ENCODE measurements around the gene PDGFB.
A peak's percentile ranks its signal among the peaks of the same experiment; 100 is the strongest.

The PDGFB gene

GRCh38 chr22:39276440-39277141 lies 31.8 kb upstream of the PDGFB start:
- no peak for DNase-seq

- DNase-seq = peak in 1 of 2 experiments; percentile 43
Observed at GRCh38 chr22:39275814-39276439, 31.1 kb upstream of the PDGFB start.

GRCh38 chr22:39273950-39274887 lies 29.4 kb upstream of the PDGFB start:
- DNase-seq = no peak

GRCh38 chr22:39270792-39271191 lies 26.0 kb upstream of the PDGFB start:
- DNase-seq = no peak

GRCh38 chr22:39270280-39270679 lies 25.5 kb upstream of the PDGFB start:
- DNase-seq = no peak

- no peak for DNase-seq
Observed at GRCh38 chr22:39269095-39269790, 24.5 kb upstream of the PDGFB start.

- no peak for DNase-seq
Observed at GRCh38 chr22:39268645-39269044, 23.9 kb upstream of the PDGFB start.

GRCh38 chr22:39267974-39268373 lies 23.2 kb upstream of the PDGFB start:
- no peak for DNase-seq

GRCh38 chr22:39266398-39267030 lies 21.7 kb upstream of the PDGFB start:
- DNase-seq = no peak

- DNase-seq = no peak
Observed at GRCh38 chr22:39265143-39265886, 20.5 kb upstream of the PDGFB start.

GRCh38 chr22:39264349-39265038 lies 19.7 kb upstream of the PDGFB start:
- DNase-seq = no peak

- DNase-seq = no peak
Observed at GRCh38 chr22:39263626-39264348, 19.0 kb upstream of the PDGFB start.

- no peak for DNase-seq
Observed at GRCh38 chr22:39259666-39260065, 14.9 kb upstream of the PDGFB start.

- no peak for DNase-seq
Observed at GRCh38 chr22:39257901-39258475, 13.2 kb upstream of the PDGFB start.

- no peak for DNase-seq
Observed at GRCh38 chr22:39256979-39257378, 12.2 kb upstream of the PDGFB start.

- DNase-seq = no peak
Observed at GRCh38 chr22:39256186-39256552, 11.4 kb upstream of the PDGFB start.

- no peak for DNase-seq
Observed at GRCh38 chr22:39255449-39256185, 10.8 kb upstream of the PDGFB start.

- no peak for DNase-seq
Observed at GRCh38 chr22:39254789-39255298, 10.1 kb upstream of the PDGFB start.

- DNase-seq = no peak
Observed at GRCh38 chr22:39254122-39254521, 9.3 kb upstream of the PDGFB start.

All from SHP77 (cell line).